ENCODE data around the gene ABI3BP. TPM values are rescaled to one million over a fixed set of nuclear protein-coding genes. Genes with fewer than 3 reads are reported as not detected.

Gene ABI3BP
- polyA plus RNA-seq, 3 donors, result 17.4 to 29.2 (median 24.1) TPM

DNA sequence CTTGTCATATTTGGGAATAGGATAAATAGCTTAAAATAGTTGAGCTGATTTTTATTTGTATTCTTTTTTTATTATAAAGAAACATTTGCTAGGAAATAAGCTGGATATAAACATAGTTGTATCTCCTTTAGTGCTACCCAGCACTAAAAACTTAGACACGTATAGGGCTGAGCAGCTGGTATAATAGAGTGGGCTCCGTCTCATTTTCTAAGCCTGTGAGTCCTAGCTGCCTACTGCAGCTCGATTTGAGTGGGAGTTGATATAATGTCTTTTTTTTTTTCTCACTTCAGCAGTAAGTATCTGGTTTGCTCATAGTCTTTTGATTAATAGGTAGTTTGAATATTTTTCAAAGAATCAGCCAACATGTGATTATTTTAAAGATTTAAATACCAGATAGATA, 249.7 kb downstream of the ABI3BP start:
- no peak for DNase-seq (ENCODE audit: low read depth in 3 of 3, low spot score in 2 of 3)

DNA sequence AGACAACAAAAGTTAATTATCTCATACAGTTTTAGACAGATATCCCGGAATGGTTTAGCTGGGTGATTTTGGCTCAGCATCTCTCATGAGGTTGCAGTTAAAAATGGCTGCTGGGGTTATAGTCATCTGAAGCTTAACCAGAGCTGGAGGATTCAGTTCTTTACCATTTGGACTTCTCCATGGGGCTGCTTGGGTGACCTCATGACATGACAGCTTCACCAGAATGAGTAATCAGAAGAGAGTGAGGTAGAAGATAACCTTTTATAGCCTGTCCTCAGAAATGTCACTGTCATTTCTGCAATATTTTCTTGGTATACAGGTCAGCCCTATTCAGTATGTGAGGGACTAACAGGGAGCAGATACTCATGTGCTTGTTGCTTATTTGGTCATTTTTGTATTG, 253.0 kb downstream of the ABI3BP start:
- DNase-seq (ENCODE audit: low read depth in 3 of 3, low spot score in 2 of 3), result no peak

DNA sequence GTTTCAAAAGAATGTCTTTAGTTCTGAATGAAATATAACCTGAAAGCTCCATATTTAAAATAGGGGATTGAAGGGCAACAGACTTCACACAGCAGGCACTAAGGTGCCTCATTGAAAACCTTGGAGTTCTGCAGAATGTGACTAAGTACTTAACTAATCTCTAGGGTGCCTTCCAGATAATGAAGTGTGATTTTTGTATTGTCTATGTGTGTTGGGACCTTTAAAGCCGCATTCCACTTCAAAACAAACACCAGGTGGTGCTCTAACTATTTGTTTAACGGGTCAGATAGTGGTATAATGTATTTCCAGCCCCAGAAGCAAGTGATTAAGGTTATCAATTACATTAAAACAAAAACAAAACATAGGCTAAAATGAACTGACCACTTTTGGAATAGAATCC, 255.9 kb downstream of the ABI3BP start:
- no peak for DNase-seq (ENCODE audit: low read depth in 3 of 3, low spot score in 2 of 3)

DNA sequence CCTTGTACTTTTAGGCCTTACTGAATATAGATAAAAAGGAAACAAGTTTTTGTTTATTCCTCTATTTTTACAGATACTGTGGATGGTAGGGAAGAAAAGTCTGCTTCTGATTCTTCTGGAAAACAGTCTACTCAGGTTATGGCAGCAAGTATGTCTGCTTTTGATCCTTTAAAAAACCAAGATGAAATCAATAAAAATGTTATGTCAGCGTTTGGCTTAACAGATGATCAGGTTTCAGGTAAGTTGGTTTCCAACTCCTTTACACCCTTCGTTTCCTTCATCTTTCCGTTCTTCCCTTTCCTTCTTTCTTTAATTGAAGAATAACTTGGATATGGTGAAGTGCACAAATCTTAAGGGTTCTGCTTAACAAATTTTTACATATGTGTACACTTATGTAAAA, 260.8 kb downstream of the ABI3BP start:
- DNase-seq (ENCODE audit: low read depth in 3 of 3, low spot score in 2 of 3), result no peak

- DNase-seq (ENCODE audit: low read depth in 3 of 3, low spot score in 2 of 3), result no peak
Measured at GRCh38 chr3:100730524-100730923, 262.7 kb downstream of the ABI3BP start.

GRCh38 chr3:100726706-100727105, 266.5 kb downstream of the ABI3BP start:
- no peak for DNase-seq (ENCODE audit: low read depth in 3 of 3, low spot score in 2 of 3)

DNA sequence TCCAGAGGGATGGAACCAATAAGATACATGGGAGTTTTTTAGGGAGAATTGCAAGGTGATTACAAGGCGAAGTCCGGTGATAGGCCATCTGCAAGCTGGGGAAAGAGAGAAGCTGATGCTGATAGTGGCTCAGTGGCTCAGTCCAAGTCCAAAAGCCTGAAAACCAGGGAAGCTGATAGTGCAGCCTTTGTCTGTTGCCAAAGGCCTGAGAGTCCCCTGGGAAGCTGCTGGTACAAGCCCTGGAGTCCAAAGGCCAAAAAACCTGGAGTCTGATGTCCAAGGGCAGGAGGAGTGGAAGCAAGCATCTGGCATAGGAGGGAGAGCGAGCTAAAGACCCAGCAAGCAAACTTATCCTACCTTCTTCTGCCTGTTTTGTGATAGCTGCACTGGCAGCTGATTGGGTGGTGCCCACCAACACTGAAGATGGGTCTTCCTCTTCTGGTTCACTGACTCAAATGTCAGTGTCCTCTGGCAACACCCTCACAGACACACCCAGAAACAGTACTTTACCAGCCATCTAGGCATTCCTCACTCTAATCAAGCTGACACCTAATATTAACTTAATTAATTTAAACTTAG, 267.2 kb downstream of the ABI3BP start:
- no peak for DNase-seq (ENCODE audit: low read depth in 3 of 3, low spot score in 2 of 3)

GRCh38 chr3:100720426-100720825, 272.8 kb downstream of the ABI3BP start:
- DNase-seq (ENCODE audit: low read depth in 3 of 3, low spot score in 2 of 3), result no peak

DNA sequence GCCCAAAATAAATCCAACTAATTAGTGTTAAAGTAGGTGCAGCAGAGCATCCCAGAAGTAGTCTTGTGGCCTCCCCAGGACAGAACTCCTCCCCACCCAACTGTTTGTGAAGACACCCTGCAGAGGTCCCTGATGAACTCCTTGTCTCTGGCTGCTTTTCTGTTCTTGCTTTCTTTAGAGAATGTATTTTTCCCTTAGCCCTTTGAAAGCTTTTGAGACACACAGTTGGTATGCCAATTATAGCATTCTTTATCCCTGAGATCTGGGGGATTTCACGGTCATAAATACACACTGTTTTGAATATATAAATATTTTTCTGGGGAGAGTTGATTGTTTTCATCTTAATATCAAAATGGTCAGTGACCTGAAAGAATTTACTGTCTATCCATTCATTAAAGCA, 274.1 kb downstream of the ABI3BP start:
- DNase-seq (ENCODE audit: low read depth in 3 of 3, low spot score in 2 of 3), result no peak

DNA sequence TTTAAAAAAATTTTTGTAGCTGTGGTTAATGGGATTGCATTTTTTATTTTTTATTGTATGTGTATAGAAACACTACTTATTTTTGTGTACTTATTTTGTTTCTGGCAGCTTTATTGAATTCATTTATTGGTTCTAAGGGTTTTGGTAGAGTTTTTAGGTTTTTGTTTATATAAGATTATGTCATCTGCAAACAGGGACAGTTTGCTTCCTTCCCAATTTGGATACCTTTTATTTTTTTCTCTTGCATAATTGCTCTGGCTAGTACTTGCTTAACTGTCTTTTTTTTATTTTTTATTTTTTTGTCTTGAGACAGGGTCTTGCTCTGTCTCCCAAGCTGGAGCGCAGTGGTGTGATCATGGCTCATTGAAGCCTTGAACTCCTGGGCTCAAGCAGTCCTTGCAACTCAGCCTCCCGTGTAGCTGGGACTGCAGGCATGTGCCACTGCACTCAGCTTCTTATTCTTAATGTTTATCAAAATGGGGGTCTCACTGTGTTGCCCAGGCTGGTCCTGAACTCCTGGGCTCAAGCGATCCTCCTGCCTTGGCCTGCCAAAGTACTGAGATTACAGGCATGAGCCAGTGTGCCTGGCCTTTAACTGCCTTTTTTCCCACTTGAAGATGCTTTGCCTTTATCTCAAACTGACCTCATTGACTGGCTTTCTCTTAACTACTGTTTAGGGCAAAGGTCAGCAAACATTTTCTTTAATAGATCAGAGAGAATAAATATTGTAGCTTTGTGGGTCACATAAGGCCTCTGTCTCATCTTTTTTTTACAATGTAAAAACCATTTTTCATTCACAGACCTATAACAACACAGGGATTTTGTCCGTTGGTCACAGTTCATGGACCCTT, 275.4 kb downstream of the ABI3BP start:
- no peak for DNase-seq (ENCODE audit: low read depth in 3 of 3, low spot score in 2 of 3)

DNA sequence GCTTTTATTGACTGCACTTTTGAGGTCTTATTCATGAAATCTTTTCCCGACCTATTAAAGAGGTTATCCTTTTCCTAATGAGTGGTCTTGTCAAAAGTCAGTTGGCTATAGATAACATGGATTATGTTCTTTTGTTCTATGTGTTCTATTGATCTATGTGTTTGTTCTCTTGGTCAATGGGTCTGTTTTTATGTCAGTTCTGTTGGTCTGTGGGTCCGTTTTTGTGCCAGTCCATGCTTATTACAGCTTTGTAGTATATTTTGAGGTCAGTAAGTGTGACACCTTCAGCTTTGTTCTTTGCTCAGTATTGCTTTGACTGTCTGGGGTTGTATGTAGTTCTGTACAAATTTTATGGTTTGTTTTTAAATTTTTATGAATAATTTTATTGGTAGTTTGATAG, 276.2 kb downstream of the ABI3BP start:
- DNase-seq (ENCODE audit: low read depth in 3 of 3, low spot score in 2 of 3), result no peak

DNA sequence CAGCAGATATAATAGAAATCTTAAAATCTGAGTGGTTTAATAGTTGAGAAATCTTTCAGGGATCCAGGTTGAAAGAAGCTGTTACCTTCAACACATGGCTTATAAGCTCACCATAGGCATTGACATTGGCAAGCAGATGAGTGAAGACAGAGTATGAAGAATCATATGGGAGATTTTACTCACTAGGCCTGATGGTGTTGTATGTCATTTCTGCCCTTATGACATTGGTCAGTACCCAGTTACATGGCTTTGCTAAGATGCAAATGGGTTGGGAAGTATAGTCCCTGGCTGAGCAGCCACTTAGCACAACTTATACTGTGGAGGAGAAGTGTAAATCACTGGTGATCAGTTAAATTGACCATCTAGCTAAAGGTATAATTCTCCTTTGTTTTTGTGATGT, 278.0 kb downstream of the ABI3BP start:
- no peak for DNase-seq (ENCODE audit: low read depth in 3 of 3, low spot score in 2 of 3)

- peak in 2 of 3 donors; percentile 3 to 9 for DNase-seq (ENCODE audit: low read depth in 3 of 3, low spot score in 2 of 3)
Measured at GRCh38 chr3:100710261-100710968, 282.8 kb downstream of the ABI3BP start.

GRCh38 chr3:100709842-100710260, 283.4 kb downstream of the ABI3BP start:
- peak; percentile 31 to 50 (median 32) for DNase-seq (ENCODE audit: low read depth in 3 of 3, low spot score in 2 of 3)

GRCh38 chr3:100708989-100709841, 284.0 kb downstream of the ABI3BP start, which contains the start of gene TFG:
Gene TFG, plus strand, starts transcription at chr3:100709494. Its CDS starts 4,192 bp downstream, at chr3:100713686.
- peak; percentile 96 to 99 (median 98) for DNase-seq (ENCODE audit: low read depth in 3 of 3, low spot score in 2 of 3)

DNA sequence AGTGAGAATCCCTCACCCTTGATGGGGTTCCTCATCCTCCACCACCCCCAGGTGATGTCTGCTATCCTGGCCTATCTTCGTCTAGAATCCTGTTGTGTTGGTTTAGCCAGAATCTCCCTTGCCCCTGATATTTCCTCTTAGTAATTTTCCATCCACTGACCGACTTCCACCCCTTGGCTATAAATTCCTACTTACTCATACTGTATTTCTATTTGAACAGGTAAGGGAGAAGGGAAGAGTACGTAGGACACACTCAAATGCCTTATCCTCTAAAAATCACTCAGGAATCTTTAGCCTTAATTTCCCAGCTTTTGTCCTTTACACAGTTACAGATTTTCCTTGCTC, 284.6 kb downstream of the ABI3BP start:
- no peak for DNase-seq (ENCODE audit: low read depth in 3 of 3, low spot score in 2 of 3)

GRCh38 chr3:100706365-100706764, 286.9 kb downstream of the ABI3BP start:
- no peak for DNase-seq (ENCODE audit: low read depth in 3 of 3, low spot score in 2 of 3)

DNA sequence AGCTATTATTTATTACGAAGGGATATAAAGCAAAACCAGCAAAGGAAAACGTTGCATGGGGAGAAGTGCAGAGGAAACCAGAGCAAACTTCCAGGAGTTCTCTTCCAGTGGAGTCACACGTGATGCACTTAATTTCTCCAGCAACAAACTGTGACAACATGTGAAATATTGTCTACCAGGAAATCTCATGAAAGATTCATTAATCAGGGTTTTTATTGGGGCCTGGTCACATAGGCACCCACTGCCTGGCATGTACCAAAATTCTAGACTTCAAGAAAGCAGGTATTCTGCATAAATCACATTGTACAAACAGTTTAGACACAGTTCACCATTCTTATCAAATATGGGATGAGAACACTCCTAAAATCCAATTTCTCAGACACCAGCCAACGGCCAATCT, 289.4 kb downstream of the ABI3BP start:
- DNase-seq (ENCODE audit: low read depth in 3 of 3, low spot score in 2 of 3), result no peak

DNA sequence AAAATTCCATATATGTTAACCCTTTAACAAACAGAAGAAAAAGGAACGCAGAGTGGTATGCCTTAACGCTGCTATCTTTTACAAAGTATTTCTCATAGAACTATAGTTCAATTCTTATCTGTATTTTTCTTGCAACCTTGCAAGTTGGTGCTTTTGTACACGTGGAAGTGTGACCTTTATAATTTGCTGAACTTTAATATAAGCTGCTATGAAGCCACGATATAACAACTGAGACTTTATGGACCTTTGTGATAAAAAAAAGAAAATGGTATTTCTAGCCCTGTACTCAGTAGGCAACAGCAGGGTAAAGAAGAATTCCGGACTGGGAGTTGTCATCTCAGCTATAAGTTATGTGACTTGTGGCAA, 290.3 kb downstream of the ABI3BP start:
- DNase-seq (ENCODE audit: low read depth in 3 of 3, low spot score in 2 of 3), result no peak

GRCh38 chr3:100702082-100702979, 290.9 kb downstream of the ABI3BP start:
- DNase-seq (ENCODE audit: low read depth in 3 of 3, low spot score in 2 of 3), result no peak

All from right renal cortex interstitium (tissue), 3 donors.